HG03108 (cell line): ENCODE results near the gene CD72.
"Not testable (repeated sequence)": the region's sequence is repeated elsewhere in the genome, so short reads cannot be mapped to it uniquely, and the experiment has no call there.

Experiments used
- ATAC-seq: cut with Tn5 transposase; IDR thresholded peaks from one replicate; pipeline ENCODE4 v1.9.1; 2021; ENCODE audit warnings: moderate library complexity; ENCODE audit not compliant: unreplicated experiment

CD72 gene

GRCh38 chr9:35618854-35619799, 914 bp upstream of the CD72 start:
- ATAC-seq, result peak; percentile 57

- ATAC-seq, result no peak
These were observed 665 bp downstream of the CD72 start for GRCh38 chr9:35617548-35617947.

DNA sequence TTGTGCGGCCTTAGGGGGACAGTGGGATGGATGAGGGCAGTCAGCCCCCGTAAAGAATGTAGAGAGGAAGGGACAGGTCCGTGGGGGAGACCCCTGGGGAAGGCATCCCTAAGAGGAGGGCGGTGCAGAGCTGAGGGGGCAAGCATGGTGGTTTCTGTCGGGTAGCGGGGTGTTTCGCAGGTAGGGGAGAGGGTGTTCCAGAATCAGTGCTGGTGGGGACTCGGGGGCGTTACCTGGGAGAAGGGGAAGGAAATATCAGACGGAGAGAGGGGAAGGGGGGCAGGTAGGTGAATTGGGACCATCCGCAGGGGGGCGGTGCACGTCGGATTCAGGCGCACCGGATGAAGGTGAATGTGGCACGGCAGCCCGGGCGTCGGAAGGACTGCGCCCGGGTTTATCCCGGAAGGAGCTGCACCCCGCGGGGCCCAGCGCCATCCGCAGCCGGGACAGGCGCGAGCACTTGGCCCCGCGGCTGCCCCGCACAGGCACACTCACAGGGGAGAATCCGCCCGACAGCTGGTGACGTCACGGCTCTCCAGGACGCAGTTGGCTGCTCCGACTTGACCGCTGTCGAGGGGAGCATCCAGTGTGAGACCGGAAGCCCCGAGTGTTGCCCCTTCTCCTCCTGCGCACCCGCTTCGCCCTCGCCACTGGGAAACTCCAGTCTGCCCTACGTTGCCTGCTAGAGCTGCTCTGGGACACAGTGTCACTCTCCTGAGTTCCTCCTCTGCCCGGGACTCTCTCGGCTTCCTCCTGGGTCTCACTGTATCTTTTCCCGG, 1.3 kb downstream of the CD72 start:
- ATAC-seq, result no peak

GRCh38 chr9:35615981-35616680, 2.1 kb downstream of the CD72 start:
- ATAC-seq, result no peak

GRCh38 chr9:35612843-35613242, 5.4 kb downstream of the CD72 start:
- no peak for ATAC-seq

DNA sequence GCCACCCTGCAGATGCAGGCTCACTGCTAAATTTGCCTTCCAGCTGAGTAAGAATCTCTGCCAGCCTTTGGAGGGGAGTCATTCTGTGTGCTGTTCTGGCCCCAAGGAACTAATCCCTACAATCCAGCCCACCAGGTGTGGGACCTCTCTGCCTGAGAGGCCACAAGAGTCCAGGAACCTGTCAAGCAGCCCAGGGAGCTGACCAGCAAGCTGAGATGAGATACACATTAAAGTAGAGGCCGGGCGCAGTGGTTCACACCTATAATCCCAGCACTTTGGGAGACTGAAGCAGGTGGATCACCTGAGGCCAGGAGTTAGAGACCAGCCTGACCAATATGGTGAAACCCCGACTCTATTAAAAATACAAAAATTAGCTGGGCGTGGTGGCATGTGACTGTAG, 6.1 kb downstream of the CD72 start:
- not testable (repeated sequence) for ATAC-seq

DNA sequence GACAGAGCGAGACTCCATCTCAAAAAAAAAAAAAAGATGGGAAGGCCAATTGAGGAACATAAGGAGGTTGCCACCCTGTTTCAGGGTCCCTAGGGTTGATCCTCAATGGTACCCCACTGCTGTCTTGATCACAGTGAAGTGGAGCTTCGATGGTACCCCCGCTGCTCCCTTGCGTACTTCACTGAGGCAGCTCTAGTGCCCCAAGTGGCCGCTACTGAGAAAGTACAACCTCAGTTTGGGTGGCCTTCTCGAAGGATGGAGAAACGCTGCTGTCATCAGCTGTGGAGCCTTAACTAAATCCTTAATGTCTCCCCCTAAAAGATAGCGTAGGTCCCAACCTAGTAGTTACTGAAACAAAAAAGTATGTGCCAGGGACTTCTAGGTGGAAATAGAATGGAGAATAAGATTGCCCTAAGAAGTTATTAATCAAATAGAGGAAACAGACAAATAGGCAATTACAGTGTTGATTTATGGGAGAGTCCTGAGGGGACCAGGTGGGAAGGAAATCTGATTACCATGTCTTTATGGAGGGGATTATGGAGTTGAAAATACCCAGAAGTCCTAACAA, 6.9 kb downstream of the CD72 start:
- ATAC-seq, result no peak

DNA sequence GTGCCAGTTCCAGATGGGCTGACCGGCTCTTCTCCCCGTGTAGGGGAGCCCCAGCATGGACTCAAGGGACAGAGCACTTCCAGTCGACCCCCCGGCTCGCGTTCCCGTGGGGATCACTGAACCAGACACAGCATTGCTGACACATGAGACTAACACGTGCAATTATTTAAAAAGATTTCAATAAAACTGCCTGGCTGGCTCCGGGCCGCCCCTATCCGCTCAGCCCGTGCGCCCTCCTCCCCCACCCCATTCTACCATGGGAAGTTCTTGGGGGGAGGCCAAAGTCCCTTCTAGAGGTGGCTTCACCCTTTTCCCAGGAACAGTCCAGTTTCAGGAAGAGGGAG, 8.4 kb downstream of the CD72 start:
- ATAC-seq, result no peak

- no peak for ATAC-seq
These were observed 9.0 kb downstream of the CD72 start for GRCh38 chr9:35609001-35609819.

DNA sequence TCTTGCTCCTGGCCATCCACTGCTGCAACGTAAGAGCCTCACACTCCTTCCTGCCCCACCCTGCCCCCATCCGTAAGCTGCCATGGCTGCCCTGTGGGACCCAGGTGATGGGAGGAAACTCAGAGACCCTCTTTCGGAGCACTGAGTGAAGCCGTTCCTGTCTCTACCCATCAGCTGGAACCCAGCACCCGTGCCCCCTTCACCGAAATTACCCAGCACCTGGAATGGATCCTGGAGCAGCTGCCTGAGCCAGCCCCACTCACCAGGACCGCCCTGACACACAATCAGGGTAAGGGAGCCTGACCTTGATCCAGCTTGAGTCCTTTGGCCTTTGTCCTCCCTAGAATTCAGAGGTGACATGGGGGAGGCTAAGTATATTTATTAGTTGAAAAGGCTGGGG, 10.0 kb downstream of the CD72 start:
- ATAC-seq, result no peak

DNA sequence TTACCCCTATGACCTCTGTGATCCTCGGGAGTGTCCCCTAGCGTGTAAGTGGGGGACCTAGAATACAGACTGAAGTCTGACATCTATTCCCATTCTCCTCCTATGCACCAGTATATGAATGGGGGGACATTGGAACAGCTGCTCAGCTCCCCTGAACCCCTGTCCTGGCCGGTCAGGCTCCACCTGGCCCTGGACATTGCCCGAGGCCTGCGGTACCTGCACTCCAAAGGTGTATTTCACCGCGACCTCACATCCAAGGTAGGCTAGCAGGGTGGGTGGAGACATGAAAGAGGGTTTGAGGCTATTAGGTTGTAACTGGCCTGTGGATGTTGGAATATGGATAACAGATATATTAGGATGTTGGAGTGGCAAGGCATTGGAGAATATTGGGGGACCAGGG, 11.5 kb downstream of the CD72 start:
- no peak for ATAC-seq

- ATAC-seq, result no peak
These were observed 12.1 kb downstream of the CD72 start for GRCh38 chr9:35606138-35606504.

DNA sequence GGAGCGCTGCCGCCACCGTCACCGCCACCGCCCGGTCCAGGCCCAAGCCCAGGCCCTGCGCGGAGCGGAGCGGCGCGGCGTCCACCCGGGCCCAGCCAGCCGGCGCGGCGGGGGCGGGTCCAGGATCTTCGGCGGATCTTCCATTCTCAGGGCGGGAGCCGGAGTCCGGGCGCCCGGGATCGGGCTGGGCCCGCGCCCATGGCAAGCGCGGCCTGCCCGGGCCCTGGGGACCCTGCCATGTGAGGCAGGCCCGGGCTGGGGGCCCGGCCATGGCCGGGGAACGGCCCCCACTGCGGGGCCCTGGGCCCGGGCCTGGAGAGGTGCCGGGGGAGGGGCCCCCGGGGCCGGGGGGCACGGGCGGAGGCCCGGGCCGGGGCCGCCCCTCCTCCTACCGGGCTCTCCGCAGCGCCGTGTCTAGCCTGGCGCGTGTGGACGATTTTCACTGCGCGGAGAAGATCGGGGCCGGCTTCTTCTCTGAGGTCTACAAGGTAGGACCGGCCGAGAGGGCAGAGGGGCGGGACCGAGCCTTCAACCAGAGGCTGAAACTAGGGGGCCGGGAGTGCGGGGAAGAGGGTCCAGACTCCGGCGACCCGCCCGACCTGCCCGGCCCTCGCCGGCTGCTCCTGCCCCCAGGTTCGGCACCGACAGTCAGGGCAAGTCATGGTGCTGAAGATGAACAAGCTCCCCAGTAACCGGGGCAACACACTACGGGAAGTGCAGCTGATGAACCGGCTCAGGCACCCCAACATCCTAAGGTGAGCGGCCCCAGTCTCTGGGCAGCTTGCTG, 12.7 kb downstream of the CD72 start:
- peak; percentile 16 for ATAC-seq

DNA sequence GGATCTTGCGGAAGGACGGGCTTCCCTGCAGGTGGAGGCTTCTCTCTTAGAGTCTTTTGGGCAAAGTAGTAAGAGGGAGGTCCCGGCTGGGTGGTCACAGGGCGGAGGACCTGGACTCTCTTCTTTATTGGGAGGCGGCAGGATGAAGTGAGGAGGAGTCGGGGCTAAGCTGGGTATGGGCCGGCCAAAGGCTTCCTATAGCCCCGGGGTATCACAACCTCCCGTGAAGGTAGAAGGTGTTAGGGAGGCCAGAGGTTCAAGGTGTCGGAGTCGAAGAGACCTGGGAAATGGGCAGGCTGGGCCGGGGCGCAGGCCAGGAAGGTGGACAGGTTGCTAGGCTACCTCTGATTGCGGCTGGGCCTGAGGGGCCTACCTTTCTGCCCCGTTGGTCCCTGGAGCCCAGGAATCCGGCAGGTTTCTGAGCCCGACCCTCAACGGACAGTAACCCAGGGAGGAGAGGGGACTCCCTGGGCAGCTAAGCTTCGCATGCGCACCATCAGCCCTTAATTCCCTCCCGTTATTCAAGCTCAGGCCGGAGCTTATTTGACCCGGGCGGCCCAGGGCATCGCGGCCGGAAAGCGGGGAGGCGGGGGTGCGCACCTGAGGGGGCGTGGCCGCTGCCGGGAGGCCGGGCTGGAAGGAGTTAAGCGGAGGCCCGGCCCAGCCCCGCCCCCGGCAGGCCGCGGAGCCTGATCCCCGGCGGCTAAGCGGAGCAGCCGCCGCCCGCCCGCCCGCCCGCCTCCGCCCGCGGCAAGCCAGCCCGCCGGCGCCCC, 13.4 kb downstream of the CD72 start, which contains the start of gene TESK1:
TSS of gene TESK1 (plus strand) at position 685 of the 773 bp plus-strand sequence. CDS start 358 bp downstream, outside the sequence.
- ATAC-seq, result peak; percentile 36

- peak; percentile 85 for ATAC-seq
These were observed 14.1 kb downstream of the CD72 start for GRCh38 chr9:35603986-35604577.

DNA sequence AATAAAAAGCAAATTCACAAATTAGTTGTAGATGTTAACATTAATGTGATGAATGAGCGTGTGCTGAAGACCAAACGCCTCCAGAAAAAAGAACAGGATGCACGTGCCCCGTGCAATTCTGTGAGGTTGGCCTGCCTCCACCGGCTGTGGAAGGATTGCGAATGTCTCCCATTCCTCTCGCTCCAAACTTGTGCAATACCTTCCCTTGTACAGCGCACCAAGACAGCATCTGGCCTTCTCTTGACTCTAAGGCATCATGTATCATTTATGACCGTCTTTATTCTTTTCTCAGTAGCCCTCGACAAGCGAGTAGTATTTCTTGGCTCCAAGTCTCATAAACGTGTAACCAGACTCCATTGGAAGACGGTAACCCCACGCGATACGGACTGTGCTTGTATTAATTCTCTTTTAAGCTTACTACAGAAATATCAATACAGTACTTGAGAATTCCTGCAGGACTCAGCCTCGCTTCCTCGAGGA, 14.7 kb downstream of the CD72 start:
- no peak for ATAC-seq

DNA sequence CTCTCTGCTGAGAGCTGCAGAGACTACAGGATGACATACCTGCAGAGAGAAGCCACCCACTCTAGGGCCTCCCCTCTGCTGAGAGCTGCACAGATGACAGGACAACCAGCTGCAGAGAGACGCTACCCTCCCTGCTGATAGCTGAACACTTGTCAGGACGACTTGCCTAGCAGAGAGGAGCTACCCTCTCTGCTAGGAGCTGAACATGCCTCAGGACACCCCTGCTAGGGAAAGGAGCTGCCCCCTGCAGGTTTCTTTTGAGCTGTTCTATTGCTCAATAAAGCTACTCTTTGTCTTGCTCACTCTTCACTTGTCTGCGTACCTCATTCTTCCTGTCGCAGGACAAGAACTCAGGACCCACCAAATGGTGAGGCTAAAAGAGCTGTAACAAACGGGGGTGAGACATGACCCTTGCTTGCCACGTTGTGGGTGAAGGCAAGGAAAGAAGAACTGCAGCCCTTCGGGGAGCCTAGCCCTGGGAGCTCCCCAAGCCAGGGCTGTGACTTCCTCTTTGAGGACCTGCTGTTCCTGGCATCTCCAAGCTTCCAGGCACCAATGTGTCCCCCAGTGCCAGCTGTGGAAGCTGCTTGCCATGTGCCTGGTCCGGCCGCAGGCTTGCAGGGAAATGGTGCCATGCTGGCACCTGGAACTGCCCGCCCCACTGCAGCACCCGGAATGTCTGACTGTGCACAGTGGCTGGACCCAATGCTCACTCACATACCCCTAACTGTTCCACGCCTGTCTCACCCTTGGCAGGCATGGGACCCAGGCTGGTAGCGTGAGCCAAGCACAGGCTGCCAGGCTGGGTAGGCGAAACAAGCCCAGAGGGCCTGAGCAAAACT, 18.2 kb downstream of the CD72 start:
- ATAC-seq, result no peak
